NT2/D1 (cell line): ENCODE measurements around the gene KERA.

Source experiments
- DNase-seq: peaks from one replicate; pipeline ENCODE4 v3.0.0-alpha.2; 2011; ENCODE audit warnings: low read depth, low spot score
- H3K27me3 ChIP-seq: 2 replicates; pipeline ENCODE4 v1.6.0; 2011; ENCODE audit warnings: mild to moderate bottlenecking; ENCODE audit not compliant: insufficient read length, insufficient read depth
- H3K36me3 ChIP-seq: 2 replicates; pipeline ENCODE4 v1.6.1; 2011; ENCODE audit warnings: mild to moderate bottlenecking, low read length, mixed read lengths; ENCODE audit not compliant: insufficient read depth, insufficient read length
- H3K4me1 ChIP-seq: 2 replicates; pipeline ENCODE4 v1.5.1; 2011; ENCODE audit not compliant: insufficient read depth, insufficient read length
- H3K4me3 ChIP-seq: 2 replicates; pipeline ENCODE4 v1.5.1; 2011; ENCODE audit warnings: low read depth; ENCODE audit not compliant: insufficient read length
- H3K9ac ChIP-seq: 2 replicates; pipeline ENCODE4 v1.6.0; 2011; ENCODE audit warnings: low read depth; ENCODE audit not compliant: insufficient read length
- H3K9me3 ChIP-seq: 2 replicates; pipeline ENCODE4 v1.5.1; 2011; ENCODE audit warnings: mild to moderate bottlenecking, low read length; ENCODE audit not compliant: insufficient read depth
- SUZ12 ChIP-seq: IDR thresholded peaks from 2 replicates; pipeline ENCODE4 v1.6.1; 2011; ENCODE audit not compliant: insufficient read length, insufficient read depth; ENCODE audit errors: extremely low read depth
- YY1 ChIP-seq: IDR thresholded peaks from 2 replicates; pipeline ENCODE4 v1.6.1; 2011; ENCODE audit not compliant: insufficient read length, insufficient read depth
- ZNF274 ChIP-seq: IDR thresholded peaks from 2 replicates; pipeline ENCODE4 v1.6.1; 2011; ENCODE audit warnings: mild to moderate bottlenecking, low read depth, low read length

KERA gene

DNA sequence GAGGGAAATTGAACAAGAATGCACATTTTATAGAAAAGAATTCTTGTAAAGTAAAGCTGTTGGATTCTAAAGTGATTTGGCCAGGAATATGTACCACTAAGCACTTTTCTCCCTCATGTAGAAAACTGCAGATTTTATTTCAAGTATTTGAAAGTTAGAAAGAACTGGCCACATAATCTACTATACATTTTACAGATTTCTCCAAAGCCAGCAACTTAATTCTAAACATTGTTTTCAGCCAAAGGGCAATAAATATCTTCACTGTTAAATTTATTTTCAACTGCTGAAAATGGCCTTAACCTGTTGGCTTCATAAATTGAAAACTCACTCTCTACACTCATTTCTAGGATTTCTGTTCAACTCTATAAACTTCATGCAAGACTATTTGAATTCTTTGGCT, 15.6 kb upstream of the KERA start:
- Histone ChIP-seq H3K9me3 (no peaks in the 10 kb centered on the region), H3K4me3 (no peak overlapping the region), H3K36me3 (no peaks in the 10 kb centered on the region), H3K9ac (no peak overlapping the region), H3K4me1 (no peaks in the 10 kb centered on the region), H3K27me3 (no peaks in the 10 kb centered on the region)
- no peak for DNase-seq
- no peak for TF ChIP-seq SUZ12
- TF ChIP-seq ZNF274, result no peak
- TF ChIP-seq YY1, result no peak

DNA sequence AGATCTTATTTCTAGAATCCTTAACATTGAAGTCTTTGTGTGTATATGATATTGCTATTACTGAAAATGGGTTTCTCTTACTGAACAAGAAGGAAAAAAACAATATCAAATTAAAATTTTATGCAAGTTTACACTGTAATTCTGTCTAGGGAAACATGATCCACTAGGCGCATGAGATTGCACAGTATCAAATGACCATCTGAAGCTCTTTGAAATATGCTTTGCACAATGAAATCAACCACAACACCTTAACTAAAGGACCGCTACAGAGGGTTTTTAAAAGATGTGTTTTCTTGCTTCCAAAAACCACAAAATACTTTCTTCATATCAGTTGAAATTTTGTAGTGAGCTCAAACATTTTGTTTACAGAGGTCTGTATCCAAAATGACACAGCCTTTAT, 15.1 kb upstream of the KERA start:
- H3K36me3 ChIP-seq, result no peaks in the 10 kb centered on the region
- no peak overlapping the region for H3K4me3 ChIP-seq
- no peaks in the 10 kb centered on the region for H3K27me3 ChIP-seq
- no peak overlapping the region for H3K9ac ChIP-seq
- DNase-seq, result no peak
- no peaks in the 10 kb centered on the region for H3K9me3 ChIP-seq
- TF ChIP-seq ZNF274 (no peak), YY1 (no peak), SUZ12 (no peak)
- no peaks in the 10 kb centered on the region for H3K4me1 ChIP-seq

DNA sequence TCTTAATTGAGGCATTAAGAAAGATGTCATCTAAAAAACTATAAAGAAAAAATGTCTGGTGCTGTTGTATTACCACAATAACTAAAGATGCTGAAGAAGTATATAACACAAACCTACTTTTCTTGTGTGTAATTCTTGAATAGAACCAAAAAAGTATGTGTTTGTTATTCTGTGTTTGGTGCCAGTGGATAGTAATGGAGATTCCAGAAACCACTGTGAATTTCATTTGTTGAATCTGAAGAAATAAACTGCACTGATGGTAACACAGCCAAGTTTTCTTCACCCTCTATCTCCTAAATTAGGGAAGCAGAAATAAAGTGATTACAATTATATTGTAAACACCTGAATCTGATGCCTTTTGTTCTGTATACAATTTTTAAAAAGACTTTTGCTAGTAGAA, 13.1 kb upstream of the KERA start:
- no peak overlapping the region for H3K4me3 ChIP-seq
- H3K9ac ChIP-seq, result no peak overlapping the region
- H3K36me3 ChIP-seq, result no peaks in the 10 kb centered on the region
- no peak for DNase-seq
- H3K27me3 ChIP-seq, result no peaks in the 10 kb centered on the region
- no peaks in the 10 kb centered on the region for H3K4me1 ChIP-seq
- TF ChIP-seq YY1, result no peak
- no peak for TF ChIP-seq ZNF274
- TF ChIP-seq SUZ12, result no peak
- no peaks in the 10 kb centered on the region for H3K9me3 ChIP-seq

DNA sequence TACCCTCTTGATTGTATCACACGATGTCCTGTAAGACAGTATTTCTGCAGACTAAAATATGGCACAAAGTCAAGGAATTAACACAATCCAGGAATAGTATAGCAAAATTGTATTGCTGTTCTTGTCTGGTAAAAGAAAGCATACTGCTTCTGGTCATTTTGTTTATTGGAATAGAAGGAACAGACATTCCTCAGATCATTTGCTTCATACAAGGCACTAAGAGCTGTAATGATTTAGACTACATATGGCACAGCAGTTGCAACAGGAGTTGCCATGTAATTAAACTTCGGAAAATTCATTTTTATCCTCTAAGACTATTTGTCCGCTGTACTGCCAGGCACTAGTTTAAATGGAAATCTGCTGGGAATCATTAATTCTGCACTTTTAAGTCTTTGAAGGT, 7.6 kb upstream of the KERA start:
- Histone ChIP-seq H3K4me1 (no peaks in the 10 kb centered on the region), H3K9ac (no peak overlapping the region), H3K9me3 (no peaks in the 10 kb centered on the region), H3K27me3 (no peaks in the 10 kb centered on the region), H3K4me3 (no peak overlapping the region), H3K36me3 (no peaks in the 10 kb centered on the region)
- DNase-seq, result no peak
- TF ChIP-seq YY1 (no peak), ZNF274 (no peak), SUZ12 (no peak)

DNA sequence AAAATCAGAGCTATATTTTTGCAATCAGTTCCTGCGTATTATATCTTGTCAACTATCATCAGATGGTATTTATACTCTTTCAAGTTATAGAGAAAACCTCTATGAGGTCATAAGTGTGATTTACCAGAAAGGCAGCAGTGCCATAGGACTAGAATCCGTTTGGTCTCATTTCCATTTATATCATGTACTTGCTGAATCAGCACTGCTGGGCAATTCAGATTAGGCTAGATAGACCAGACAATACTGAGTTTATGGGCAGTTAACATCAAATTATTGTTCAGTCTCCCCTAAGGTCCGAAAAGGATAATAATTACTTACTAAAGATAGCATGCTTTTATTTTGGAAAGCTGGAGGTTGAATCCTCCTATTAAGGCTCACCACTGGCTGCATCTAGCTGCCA, 6.8 kb upstream of the KERA start:
- H3K36me3 ChIP-seq, result no peaks in the 10 kb centered on the region
- no peaks in the 10 kb centered on the region for H3K4me1 ChIP-seq
- TF ChIP-seq YY1, result no peak
- no peak for TF ChIP-seq ZNF274
- no peak for TF ChIP-seq SUZ12
- no peaks in the 10 kb centered on the region for H3K27me3 ChIP-seq
- no peak overlapping the region for H3K4me3 ChIP-seq
- H3K9ac ChIP-seq, result no peak overlapping the region
- DNase-seq, result no peak
- H3K9me3 ChIP-seq, result no peaks in the 10 kb centered on the region

DNA sequence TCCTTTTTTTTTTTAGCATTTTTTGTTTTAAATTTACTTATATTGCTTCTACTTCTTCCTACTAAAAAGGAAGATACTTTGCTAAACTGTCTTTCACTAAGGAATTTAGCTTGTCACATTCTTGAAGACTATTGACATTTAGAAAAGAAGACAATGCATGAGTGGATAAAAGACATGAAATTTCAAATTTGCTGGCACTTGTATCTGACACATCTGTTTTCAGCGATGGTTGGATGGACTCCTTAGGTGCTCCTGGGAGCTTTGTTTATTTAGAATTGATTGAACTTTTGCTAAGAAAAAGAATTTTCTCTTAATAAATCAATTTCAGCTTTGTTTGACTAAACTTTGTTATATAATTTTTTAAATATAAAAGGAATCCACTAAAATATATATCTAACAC, 3.3 kb upstream of the KERA start:
- Histone ChIP-seq H3K9me3 (no peaks in the 10 kb centered on the region), H3K4me3 (no peak overlapping the region), H3K36me3 (no peaks in the 10 kb centered on the region), H3K27me3 (no peaks in the 10 kb centered on the region), H3K4me1 (no peaks in the 10 kb centered on the region), H3K9ac (no peak overlapping the region)
- TF ChIP-seq YY1, result no peak
- no peak for TF ChIP-seq ZNF274
- no peak for TF ChIP-seq SUZ12
- no peak for DNase-seq

DNA sequence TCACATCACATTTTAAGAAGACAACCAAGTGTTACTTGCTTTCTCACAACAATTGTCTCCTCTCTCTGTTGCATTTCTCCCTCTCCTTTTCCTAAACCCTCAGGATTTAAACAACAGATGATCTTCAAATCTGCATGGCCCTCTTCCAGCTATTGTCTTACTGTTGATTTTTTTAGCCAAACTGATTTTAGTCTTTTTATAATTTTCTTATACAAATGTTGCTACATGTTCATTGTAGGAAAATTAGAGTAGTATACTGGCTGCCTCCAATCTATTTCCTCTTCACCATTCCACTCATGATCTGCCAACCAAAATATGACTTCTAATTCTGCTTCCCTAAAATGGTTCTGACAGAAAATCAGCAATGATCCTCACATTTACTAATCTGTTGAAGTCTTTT, 1.4 kb upstream of the KERA start:
- H3K4me3 ChIP-seq, result no peak overlapping the region
- no peak for DNase-seq
- TF ChIP-seq SUZ12, result no peak
- TF ChIP-seq YY1, result no peak
- TF ChIP-seq ZNF274, result no peak

DNA sequence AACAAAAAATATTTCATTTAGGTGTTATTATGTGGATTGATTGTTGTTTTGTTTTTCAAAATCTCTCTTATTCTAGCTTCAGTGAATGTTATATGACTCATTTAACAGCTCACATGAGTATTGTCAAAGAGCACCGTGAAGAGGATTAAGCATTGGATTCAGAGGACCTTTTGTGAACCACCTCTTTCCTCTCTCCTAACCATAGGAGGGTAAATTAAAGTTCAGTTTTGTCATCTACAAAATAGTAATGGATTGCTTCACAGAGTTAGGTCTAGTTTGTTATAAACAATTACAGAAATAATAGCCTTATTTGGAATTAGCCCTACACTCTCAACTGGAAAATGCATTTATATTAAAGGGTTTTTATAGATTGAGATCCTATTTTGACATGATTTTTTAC, 962 bp upstream of the KERA start:
- no peak for TF ChIP-seq YY1
- no peak for TF ChIP-seq SUZ12
- TF ChIP-seq ZNF274, result no peak
- no peak overlapping the region for H3K4me3 ChIP-seq
- no peaks in the 10 kb centered on the region for H3K9me3 ChIP-seq
- H3K4me1 ChIP-seq, result no peaks in the 10 kb centered on the region
- H3K9ac ChIP-seq, result no peak overlapping the region
- DNase-seq, result no peak
- H3K27me3 ChIP-seq, result no peaks in the 10 kb centered on the region
- no peaks in the 10 kb centered on the region for H3K36me3 ChIP-seq

More for the DNA sequence above, 1.4 kb upstream of the KERA start:
- Histone ChIP-seq H3K9ac (no peak overlapping the region), H3K36me3 (no peaks in the 10 kb centered on the region), H3K4me1 (no peaks in the 10 kb centered on the region), H3K9me3 (no peaks in the 10 kb centered on the region), H3K27me3 (no peaks in the 10 kb centered on the region)
